ENCODE measurements around the gene ADAM23. TPM values are rescaled to one million over a fixed set of nuclear protein-coding genes. Genes with fewer than 3 reads are reported as not detected.

The ADAM23 gene
- total RNA-seq, 2 donors from 2014 or later = 4.5 to 6.4 TPM

DNA sequence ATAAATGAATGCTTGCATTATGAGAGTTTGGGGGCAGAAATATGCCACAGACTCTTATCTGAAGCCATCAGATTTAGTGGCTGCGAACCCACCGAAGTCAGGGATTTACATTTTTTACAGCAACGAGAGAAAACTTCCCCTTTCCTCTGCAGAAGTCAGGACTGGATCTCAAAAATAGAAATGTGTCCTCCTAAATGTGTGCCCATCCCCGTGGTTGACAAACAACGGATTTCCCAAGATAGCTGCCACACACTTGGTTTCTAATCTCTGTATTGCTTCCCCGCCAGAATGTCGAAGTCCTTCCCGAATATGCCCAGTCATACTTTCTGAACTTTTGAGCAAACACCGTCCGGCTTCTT lies 879 bp upstream of the ADAM23 start:
- TF ChIP-seq, protein P1, sequence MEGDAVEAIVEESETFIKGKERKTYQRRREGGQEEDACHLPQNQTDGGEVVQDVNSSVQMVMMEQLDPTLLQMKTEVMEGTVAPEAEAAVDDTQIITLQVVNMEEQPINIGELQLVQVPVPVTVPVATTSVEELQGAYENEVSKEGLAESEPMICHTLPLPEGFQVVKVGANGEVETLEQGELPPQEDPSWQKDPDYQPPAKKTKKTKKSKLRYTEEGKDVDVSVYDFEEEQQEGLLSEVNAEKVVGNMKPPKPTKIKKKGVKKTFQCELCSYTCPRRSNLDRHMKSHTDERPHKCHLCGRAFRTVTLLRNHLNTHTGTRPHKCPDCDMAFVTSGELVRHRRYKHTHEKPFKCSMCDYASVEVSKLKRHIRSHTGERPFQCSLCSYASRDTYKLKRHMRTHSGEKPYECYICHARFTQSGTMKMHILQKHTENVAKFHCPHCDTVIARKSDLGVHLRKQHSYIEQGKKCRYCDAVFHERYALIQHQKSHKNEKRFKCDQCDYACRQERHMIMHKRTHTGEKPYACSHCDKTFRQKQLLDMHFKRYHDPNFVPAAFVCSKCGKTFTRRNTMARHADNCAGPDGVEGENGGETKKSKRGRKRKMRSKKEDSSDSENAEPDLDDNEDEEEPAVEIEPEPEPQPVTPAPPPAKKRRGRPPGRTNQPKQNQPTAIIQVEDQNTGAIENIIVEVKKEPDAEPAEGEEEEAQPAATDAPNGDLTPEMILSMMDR (IDR thresholded peaks at IDR 0.05) = no peak
- ATAC-seq (ENCODE audit: insufficient number of reproducible peaks, low FRiP score, low read depth) (no peak), DNase-seq (ENCODE audit: low spot score) (no peak)
- peak overlapping the region; percentile 75 for H3K4me3 ChIP-seq
- H3K27ac ChIP-seq = no peak overlapping the region
- H3K27me3 ChIP-seq (replicated peaks; ENCODE audit: insufficient read depth) = peaks cover 4% of the 10 kb centered on the region
- H3K9me3 ChIP-seq = no peaks in the 10 kb centered on the region
- peaks cover 3 to 9% of the 10 kb centered on the region in 2 donors for H3K4me1 ChIP-seq (ENCODE audit: control insufficient read depth in 1 of 2, low read depth in 2 of 2)
- no peaks in the 10 kb centered on the region for H3K36me3 ChIP-seq

DNA sequence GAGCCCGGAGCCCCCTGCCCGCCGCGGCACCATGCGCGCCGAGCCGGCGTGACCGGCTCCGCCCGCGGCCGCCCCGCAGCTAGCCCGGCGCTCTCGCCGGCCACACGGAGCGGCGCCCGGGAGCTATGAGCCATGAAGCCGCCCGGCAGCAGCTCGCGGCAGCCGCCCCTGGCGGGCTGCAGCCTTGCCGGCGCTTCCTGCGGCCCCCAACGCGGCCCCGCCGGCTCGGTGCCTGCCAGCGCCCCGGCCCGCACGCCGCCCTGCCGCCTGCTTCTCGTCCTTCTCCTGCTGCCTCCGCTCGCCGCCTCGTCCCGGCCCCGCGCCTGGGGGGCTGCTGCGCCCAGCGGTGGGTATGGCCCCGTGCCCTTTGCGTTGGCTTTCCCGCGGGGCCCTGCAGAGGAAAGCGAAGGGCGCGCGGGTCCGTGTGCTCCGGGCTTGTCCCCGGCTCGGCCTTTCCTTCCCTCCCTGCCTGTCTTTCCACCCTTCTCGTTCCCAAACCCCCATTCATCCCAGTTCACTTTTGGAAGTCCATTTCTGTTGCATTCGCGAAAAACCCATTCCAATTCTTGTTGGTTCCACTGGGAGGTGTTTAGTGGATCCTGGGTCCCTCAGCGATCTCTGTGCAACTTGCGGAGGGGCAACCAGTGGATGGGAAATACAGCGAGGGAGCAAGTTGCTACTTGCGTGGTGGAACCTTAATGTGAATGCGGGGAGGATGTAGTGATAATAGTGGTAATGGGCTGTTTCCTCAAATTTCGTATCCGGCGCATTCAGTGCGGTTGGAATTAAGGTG lies 599 bp downstream of the ADAM23 start:
- ATAC-seq (ENCODE audit: insufficient number of reproducible peaks, low FRiP score, low read depth) (no peak), DNase-seq (ENCODE audit: low spot score) (no peak)
- TF ChIP-seq, protein P1 (IDR thresholded peaks at IDR 0.05) = no peak
- H3K36me3 ChIP-seq = no peaks in the 10 kb centered on the region
- H3K4me3 ChIP-seq = peak overlapping the region; percentile 75
- H3K27ac ChIP-seq = peak overlapping the region in 1 of 2 donors; percentile 39
- peaks cover 4% of the 10 kb centered on the region for H3K27me3 ChIP-seq (replicated peaks; ENCODE audit: insufficient read depth)
- no peaks in the 10 kb centered on the region for H3K9me3 ChIP-seq
- peaks cover 3 to 9% of the 10 kb centered on the region in 2 donors for H3K4me1 ChIP-seq (ENCODE audit: control insufficient read depth in 1 of 2, low read depth in 2 of 2)

DNA sequence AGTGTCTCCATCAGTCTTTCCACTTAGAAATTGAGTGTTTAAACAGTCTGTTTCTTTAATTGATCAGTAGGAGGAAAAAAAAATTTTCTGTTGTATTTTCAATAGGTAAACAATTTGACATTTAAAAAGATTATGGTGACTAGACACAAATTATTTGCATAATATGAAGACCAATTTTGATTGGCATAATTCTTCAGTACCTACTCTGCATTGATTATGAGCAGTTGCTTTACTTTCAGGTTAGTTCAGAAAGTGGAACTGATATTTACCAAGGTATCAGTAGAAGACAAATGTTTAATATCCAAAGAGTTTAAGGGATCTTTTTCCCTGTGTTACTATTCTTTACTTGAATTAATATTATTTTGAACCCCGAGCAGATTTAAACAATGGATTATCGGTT lies 2.6 kb downstream of the ADAM23 start:
- ATAC-seq (ENCODE audit: insufficient number of reproducible peaks, low FRiP score, low read depth) (no peak), DNase-seq (ENCODE audit: low spot score) (no peak)
- no peaks in the 10 kb centered on the region for H3K9me3 ChIP-seq
- peaks cover 4% of the 10 kb centered on the region for H3K27me3 ChIP-seq (replicated peaks; ENCODE audit: insufficient read depth)
- peaks cover 3 to 9% of the 10 kb centered on the region in 2 donors for H3K4me1 ChIP-seq (ENCODE audit: control insufficient read depth in 1 of 2, low read depth in 2 of 2)
- TF ChIP-seq, protein P1 (IDR thresholded peaks at IDR 0.05) = no peak
- H3K4me3 ChIP-seq = no peak overlapping the region
- H3K36me3 ChIP-seq = no peaks in the 10 kb centered on the region
- H3K27ac ChIP-seq = no peak overlapping the region

DNA sequence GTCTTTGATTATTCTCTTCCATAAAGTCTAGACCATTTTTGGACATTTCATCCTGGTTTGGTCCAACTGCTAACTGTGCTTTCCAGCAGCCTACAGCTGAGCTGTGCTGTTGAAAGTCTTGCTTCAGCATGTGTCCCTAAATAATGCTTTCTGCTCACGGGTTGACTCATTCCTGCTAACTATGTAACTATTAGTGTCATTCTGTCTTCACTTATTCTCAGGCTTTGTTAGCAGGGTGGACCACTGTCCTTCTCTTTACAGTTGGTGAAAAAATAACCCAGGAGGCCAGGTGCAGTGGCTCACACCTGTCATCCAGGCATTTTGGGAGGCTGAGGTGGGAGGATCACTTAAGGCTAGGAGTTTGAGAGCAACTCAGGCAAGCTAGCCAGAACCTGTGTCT lies 8.9 kb downstream of the ADAM23 start:
- no peak overlapping the region for H3K27ac ChIP-seq
- ATAC-seq (ENCODE audit: insufficient number of reproducible peaks, low FRiP score, low read depth) (no peak), DNase-seq (ENCODE audit: low spot score) (no peak)
- no peaks in the 10 kb centered on the region for H3K27me3 ChIP-seq (replicated peaks; ENCODE audit: insufficient read depth)
- H3K36me3 ChIP-seq = no peaks in the 10 kb centered on the region
- no peak overlapping the region for H3K4me3 ChIP-seq
- H3K9me3 ChIP-seq = no peaks in the 10 kb centered on the region
- TF ChIP-seq, protein P1 (IDR thresholded peaks at IDR 0.05) = no peak
- no peaks in the 10 kb centered on the region for H3K4me1 ChIP-seq (ENCODE audit: control insufficient read depth in 1 of 2, low read depth in 2 of 2)

DNA sequence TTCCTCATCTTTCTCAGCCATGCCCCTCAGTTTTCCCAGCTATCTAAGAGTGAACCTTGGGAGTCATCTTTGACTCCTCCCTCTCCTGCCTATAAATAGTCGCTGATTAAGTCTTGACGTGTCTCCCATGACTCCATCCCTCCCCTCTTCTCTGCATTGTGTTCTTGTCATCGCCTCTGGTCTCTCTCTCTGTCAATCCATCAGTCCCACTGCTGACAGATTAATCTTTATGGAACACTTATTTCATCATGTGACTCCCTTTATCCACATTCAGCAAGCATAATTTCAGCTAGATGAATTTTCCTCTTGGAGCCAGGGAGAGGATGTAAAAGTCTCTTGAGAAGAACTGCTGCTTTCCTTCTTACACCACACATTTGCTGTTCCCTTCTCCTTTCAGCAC lies 9.4 kb downstream of the ADAM23 start:
- no peak overlapping the region for H3K4me3 ChIP-seq
- H3K36me3 ChIP-seq = no peaks in the 10 kb centered on the region
- TF ChIP-seq, protein P1 (IDR thresholded peaks at IDR 0.05) = no peak
- H3K27ac ChIP-seq = no peak overlapping the region
- H3K4me1 ChIP-seq (ENCODE audit: control insufficient read depth in 1 of 2, low read depth in 2 of 2) = no peaks in the 10 kb centered on the region
- DNase-seq (ENCODE audit: low spot score) (no peak), ATAC-seq (ENCODE audit: insufficient number of reproducible peaks, low FRiP score, low read depth) (no peak)
- H3K9me3 ChIP-seq = no peaks in the 10 kb centered on the region
- no peaks in the 10 kb centered on the region for H3K27me3 ChIP-seq (replicated peaks; ENCODE audit: insufficient read depth)

Data from thoracic aorta (tissue), 2 donors.